Putamen (tissue), 1 donor: Measurements from ENCODE around the gene FAM3C.

Experiments
- DNase-seq: peaks from one replicate; pipeline ENCODE4 v3.0.0-alpha.2; 2016; ENCODE audit warnings: low spot score

Gene FAM3C

DNA sequence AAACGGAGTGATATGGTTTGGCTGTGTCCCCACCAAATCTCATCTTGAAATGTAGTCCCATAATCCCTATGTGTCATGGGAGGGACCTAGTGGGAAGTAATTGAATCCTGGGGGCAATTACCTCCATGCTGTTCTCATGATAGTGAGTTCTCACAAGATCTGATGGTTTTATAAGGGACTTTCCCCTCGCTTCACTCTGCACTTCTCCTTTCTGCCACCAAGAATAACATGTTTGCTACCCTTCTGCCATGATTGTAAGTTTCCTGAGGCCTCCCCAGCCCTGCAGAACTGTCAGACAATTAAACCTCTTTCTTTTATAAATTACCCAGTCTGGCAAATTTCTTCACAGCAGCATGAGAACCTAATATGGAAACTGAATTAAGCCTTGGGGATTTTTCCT lies 19.1 kb downstream of the FAM3C start:
- DNase-seq = no peak

DNA sequence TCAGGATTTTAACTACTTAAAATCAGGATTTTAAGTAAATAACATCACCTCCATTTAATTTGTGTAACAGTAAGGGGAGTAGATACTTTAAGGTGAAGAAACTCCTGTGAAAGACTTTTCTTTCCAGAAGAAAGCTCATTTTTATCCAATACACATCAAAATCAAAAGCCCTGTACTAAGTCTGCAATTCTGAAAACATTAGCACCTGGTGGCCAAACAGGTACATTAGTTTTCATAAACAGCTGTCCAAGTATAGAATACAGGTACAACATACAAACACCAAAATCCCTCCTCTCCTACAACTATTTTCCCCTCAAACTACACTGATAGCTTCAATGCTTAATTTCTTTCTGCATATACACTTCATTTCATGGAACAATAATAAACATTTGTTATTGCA lies 22.9 kb downstream of the FAM3C start:
- DNase-seq = no peak

GRCh38 chr7:121372376-121373010 lies 23.6 kb downstream of the FAM3C start:
- DNase-seq = no peak

DNA sequence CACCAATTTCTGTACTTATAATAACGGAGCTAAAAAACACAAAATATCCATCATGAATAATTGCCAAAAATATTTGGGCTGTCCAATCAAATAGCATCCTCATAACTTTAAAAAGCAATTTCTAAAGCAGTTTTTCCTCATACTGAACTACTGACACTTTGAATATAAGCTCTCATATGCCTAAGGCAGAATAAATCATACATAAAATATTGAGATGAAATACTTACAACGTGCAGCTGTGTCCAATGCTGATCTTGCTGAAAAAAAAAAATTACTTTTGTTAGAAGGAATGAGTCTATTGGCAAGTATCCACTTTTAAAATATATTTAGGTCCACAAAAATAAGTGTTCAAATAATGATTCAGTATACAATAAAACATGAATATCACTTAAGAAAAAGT lies 24.2 kb downstream of the FAM3C start:
- DNase-seq = no peak

- DNase-seq = no peak
Observed at GRCh38 chr7:121371367-121371766, 24.7 kb downstream of the FAM3C start.

DNA sequence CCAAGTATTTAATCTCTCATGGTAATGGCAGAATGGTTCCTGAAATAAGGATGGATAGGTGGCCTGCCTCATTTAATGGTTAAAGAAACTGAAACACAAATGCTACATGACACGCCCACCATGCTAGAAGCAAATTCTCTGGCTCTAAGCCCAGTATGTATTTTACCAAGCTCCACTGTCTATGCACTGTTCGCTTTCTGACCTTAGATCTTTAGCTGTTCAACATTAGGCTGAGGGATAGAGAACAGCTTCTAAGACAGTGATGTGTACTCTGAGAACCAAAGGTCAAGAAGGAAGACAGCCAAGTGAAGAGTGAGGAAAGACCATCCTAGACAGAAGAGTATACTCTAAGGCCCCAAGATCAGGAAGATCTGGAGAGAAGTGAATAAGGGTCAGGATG lies 26.6 kb downstream of the FAM3C start:
- DNase-seq = no peak

GRCh38 chr7:121366852-121367431 lies 29.2 kb downstream of the FAM3C start:
- peak; percentile 45 for DNase-seq

- DNase-seq = no peak
Observed at GRCh38 chr7:121360564-121360963, 35.5 kb downstream of the FAM3C start.

DNA sequence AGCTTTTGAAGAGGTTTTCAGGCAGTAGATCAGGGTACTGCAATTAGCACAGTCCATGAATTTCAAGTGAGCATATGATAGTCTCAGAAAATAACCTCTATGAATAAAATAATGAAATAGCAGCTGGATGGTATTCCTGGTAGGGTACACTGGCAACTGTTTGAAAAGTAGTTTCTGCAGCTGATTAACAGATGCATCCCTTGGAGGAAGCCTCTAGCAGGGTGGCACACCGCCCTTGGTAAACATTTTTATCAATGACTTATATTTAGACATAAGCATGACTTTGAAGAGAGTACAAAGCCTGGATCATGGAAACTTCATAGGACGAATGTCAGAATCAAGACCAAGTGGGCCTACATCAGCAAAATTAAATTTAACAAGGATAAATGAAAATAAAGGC lies 40.5 kb downstream of the FAM3C start:
- no peak for DNase-seq

DNA sequence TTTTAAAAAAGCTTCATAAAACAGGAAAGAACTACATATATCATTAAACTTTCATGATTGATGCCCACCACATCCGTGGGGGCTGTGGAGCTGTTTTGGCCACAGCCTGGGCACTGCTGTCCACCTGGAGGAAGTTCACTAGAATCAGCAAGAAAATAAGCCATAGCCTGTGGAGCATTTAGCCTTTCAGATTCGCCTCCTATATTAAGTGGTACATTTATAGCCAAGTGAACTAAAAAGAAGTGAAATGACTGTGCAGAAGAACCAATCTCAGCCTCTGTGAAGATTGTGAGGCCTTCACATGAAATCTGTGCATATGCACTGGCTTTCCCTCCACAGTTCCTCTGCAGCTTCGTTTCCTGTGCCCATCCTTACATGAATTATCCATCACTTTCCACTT lies 43.8 kb downstream of the FAM3C start:
- DNase-seq = no peak

- no peak for DNase-seq
Observed at GRCh38 chr7:121351682-121352081, 44.4 kb downstream of the FAM3C start.

GRCh38 chr7:121344497-121344896 lies 51.6 kb downstream of the FAM3C start:
- no peak for DNase-seq

DNA sequence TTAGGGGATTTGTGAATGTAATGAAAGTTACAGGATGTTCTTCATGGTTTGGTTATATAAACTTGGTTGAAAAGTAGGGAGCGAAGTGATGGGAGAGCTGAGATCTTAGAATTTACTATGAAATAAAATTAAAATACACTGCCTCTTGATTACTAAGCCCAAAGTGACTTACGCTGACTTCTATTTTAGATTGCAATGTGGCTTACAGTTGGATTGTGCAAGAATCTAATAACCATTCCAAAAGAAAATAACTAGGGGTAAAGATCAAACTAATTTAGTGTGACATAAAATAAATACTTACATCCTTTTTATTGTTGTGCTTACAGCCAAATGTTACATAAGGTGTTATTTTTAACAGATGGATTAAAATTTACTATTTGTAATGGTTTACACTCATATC lies 52.0 kb downstream of the FAM3C start:
- no peak for DNase-seq

DNA sequence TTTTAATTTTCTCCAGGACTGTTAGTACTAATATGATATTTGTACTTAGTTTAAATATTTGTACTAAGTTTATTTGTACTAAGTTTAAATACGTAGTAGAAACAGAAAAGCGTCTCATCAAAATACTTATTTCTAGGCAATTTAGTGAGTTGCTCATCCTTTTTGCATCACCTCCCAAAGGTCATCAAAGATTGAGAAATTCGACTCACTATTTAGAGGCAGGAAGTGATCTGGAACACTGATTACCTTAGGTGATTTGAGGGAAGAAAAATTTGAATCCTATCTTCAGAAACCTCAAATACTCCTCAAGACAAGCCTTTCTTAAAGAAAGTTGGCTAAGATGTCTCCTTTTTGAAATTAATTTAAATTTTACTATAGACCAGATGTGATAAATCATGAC lies 52.8 kb downstream of the FAM3C start:
- no peak for DNase-seq

GRCh38 chr7:121342631-121343030 lies 53.5 kb downstream of the FAM3C start:
- DNase-seq = no peak

DNA sequence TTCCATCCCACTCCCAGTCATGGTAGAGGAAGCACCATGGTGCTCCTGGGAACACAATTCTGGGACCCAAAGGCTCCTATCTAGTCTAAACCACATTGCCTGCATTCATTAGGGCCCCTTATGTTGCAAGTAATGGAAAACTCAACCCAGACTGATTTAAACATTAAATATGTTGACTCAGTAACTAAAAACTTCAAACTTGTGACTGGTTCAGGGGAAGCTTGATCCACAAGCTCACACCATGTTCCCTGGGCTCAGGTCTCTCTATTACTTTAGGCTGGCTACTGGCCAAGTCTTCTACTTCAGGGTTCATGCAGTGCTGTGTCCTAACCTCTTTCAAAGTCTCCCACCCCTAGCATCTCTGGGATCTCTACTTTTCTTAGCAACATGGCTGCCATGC lies 54.2 kb downstream of the FAM3C start:
- DNase-seq = no peak

DNA sequence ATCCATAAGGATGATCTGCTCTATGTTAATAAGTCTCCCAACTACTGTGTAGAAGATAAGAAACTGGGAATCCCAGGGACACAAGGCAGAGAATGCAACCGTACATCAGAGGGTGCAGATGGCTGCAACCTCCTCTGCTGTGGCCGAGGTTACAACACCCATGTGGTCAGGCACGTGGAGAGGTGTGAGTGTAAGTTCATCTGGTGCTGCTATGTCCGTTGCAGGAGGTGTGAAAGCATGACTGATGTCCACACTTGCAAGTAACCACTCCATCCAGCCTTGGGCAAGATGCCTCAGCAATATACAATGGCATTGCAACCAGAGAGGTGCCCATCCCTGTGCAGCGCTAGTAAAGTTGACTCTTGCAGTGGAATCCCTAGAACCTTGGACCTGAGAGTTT lies 57.0 kb downstream of the FAM3C start:
- no peak for DNase-seq

- DNase-seq = no peak
Observed at GRCh38 chr7:121337398-121337797, 58.7 kb downstream of the FAM3C start.

GRCh38 chr7:121336579-121336978 lies 59.5 kb downstream of the FAM3C start:
- no peak for DNase-seq

DNA sequence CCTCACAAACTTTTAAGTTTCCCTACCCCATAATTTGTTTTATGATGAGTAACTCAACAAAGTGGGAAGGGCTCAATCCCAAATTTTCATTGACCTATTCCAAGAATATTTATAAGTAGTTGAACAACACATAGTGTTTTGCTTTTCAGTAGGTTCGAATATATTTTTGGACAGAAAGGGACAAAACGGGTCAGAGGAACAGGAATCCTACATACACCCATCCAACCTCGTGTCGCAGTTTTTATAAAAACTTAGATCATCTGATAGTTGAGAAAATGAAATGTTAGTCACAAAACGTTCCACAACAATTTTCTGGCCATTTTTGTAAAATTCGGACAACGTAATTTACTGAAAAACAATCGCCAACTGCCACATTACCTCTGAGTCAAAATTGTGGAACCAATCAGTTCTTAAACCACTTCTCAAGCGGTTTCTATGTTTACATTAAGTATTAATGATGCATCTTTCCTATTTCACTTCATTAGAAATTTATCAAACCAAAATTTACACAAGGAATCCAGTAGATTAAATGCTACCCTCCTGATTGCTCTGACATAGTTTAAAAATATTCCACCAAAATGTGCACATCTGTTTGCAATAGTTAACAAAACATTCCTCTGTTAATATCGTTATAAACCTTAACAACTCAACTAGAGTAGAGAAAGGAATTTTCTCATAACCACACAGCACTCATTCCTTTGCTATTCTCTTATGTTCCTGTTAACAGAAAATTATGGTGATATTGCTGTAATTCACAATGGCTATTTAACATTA lies 61.0 kb downstream of the FAM3C start:
- DNase-seq = no peak

- DNase-seq = no peak
Observed at GRCh38 chr7:121334376-121334775, 61.7 kb downstream of the FAM3C start.

- no peak for DNase-seq
Observed at GRCh38 chr7:121331574-121331973, 64.5 kb downstream of the FAM3C start.

DNA sequence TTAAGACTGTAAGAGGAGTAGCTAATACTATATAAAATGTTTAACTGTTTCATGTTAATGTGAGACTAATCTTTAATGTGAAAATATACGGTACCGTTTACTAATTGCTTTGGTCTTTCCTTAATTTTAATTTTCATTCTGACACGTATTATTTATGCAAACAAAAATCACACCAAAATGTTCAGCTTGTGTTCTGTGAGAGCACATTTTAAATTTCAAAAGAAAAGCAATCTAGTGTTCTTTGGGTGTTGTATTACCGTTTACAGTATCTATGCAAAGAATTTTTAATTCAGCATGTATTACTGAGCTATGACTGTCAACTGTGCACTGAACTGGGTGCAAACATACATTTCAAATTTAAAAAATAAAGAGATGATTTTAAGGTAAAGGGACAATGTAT lies 65.1 kb downstream of the FAM3C start:
- no peak for DNase-seq
